Activated CD4-positive, alpha-beta T cell treated with anti-CD3 and anti-CD28 coated beads, Interleukin-2, amount 50 U/mL, for 4 hours (primary cell): ENCODE data around the gene NDUFB6.
"Not testable (repeated sequence)": the region's sequence is repeated elsewhere in the genome, so short reads cannot be mapped to it uniquely, and the experiment has no call there.

ENCODE experiments used
- DNase-seq, 2 experiments: peaks; one replicate each; pipeline ENCODE4 v3.0.0-alpha.2; 2020

Gene NDUFB6

GRCh38 chr9:32572900-32573523 is at the start of gene NDUFB6:
TSS of gene NDUFB6 (minus strand) at chr9:32573159. CDS start at chr9:32573060, 99 bp downstream.
- peak; percentile 95 to 96 for DNase-seq

GRCh38 chr9:32618261-32618660 is 45.3 kb upstream of the NDUFB6 start:
- no peak for DNase-seq

- DNase-seq = no peak
Measured at GRCh38 chr9:32606811-32607210, 33.9 kb upstream of the NDUFB6 start.

- no peak for DNase-seq
Measured at GRCh38 chr9:32603914-32604852, 31.2 kb upstream of the NDUFB6 start.

- not testable (repeated sequence) for DNase-seq
Measured at GRCh38 chr9:32599021-32599420, 26.1 kb upstream of the NDUFB6 start.

- no peak for DNase-seq
Measured at GRCh38 chr9:32596936-32597335, 24.0 kb upstream of the NDUFB6 start.

- no peak for DNase-seq
Measured at GRCh38 chr9:32596096-32596865, 23.3 kb upstream of the NDUFB6 start.

- no peak for DNase-seq
Measured at GRCh38 chr9:32590898-32591297, 17.9 kb upstream of the NDUFB6 start.

- DNase-seq = no peak
Measured at GRCh38 chr9:32590476-32590875, 17.5 kb upstream of the NDUFB6 start.

- no peak for DNase-seq
Measured at GRCh38 chr9:32589083-32589723, 16.2 kb upstream of the NDUFB6 start.

- DNase-seq = no peak
Measured at GRCh38 chr9:32587901-32588300, 14.9 kb upstream of the NDUFB6 start.

- DNase-seq = no peak
Measured at GRCh38 chr9:32584784-32585183, 11.8 kb upstream of the NDUFB6 start.

- peak in 1 of 2 experiments; percentile 7 for DNase-seq
Measured at GRCh38 chr9:32581512-32582143, 8.7 kb upstream of the NDUFB6 start.

- no peak for DNase-seq
Measured at GRCh38 chr9:32580631-32581300, 7.8 kb upstream of the NDUFB6 start.

- peak; percentile 79 to 86 for DNase-seq
Measured at GRCh38 chr9:32579706-32580331, 6.9 kb upstream of the NDUFB6 start.

GRCh38 chr9:32578976-32579375 is 6.0 kb upstream of the NDUFB6 start:
- no peak for DNase-seq

GRCh38 chr9:32577316-32577715 is 4.4 kb upstream of the NDUFB6 start:
- DNase-seq = no peak

- no peak for DNase-seq
Measured at GRCh38 chr9:32574858-32575257, 1.9 kb upstream of the NDUFB6 start.

- no peak for DNase-seq
Measured at GRCh38 chr9:32573821-32574220, 862 bp upstream of the NDUFB6 start.

- peak; percentile 71 to 76 for DNase-seq
Measured at GRCh38 chr9:32571969-32572899, 725 bp downstream of the NDUFB6 start.
